OCI-LY1 (cell line): Measurements from ENCODE around the gene SLC14A1.

Experiments
- CTCF ChIP-seq: fragments of 200-600 bp; sonication (generic), shearing (Covaris generic); IDR thresholded peaks from 2 replicates; pipeline ENCODE4 v1.5.1; 2017; ENCODE audit warnings: mild to moderate bottlenecking, antibody characterized with exemption, low read length, moderate library complexity, mixed read lengths
- EZH2 ChIP-seq: fragments of 200-600 bp; sonication (generic), shearing (Covaris generic); IDR thresholded peaks from 2 replicates; pipeline ENCODE4 v1.8.0; 2017; ENCODE audit warnings: borderline replicate concordance, mixed run types, mild to moderate bottlenecking, antibody characterized with exemption, low read length, moderate library complexity, mixed read lengths

GRCh38 chr18:45684341-45685115 is 39.5 kb upstream of the SLC14A1 start:
- no peak for TF ChIP-seq CTCF
- no peak for TF ChIP-seq EZH2
